HepG2 (cell line): ENCODE measurements around the gene RAB11FIP5. TPM values are rescaled to one million over a fixed set of nuclear protein-coding genes. Genes with fewer than 3 reads are reported as not detected.
A peak's percentile ranks its signal among the peaks of the same experiment; 100 is the strongest.

Source experiments
- ASH2L ChIP-seq: fragments of 300-600, 200-600 bp; sonication (generic); IDR thresholded peaks from 2 replicates; pipeline ENCODE4 v1.7.0; 2017; ENCODE audit warnings: low read depth, mild to moderate bottlenecking, moderate library complexity, mixed read lengths, low read length; ENCODE audit not compliant: insufficient read length
- ATAD3A ChIP-seq: sonication (generic); formaldehyde crosslinking; IDR thresholded peaks from 2 replicates; pipeline ENCODE4 v1.4.0; 2020; ENCODE audit warnings: missing genetic modification reagents
- HDAC1 ChIP-seq: sonication (generic); formaldehyde crosslinking; IDR thresholded peaks from 2 replicates; pipeline ENCODE4 v1.5.1; 2020; ENCODE audit warnings: mild to moderate bottlenecking, missing genetic modification reagents
- IRF1 ChIP-seq: sonication (generic); formaldehyde crosslinking; IDR thresholded peaks from 2 replicates; pipeline ENCODE4 v1.4.0; 2020; ENCODE audit warnings: low read depth, mild to moderate bottlenecking, missing genetic modification reagents
- KMT2B ChIP-seq: IDR thresholded peaks from 2 replicates; pipeline ENCODE4 v1.6.1; 2016; ENCODE audit warnings: missing genetic modification reagents, missing compliant biosample characterization
- NONO ChIP-seq, 2 experiments: fragments of 450-650 bp in 1 of 2; sonication (generic) in 1 of 2; formaldehyde crosslinking in 1 of 2; IDR thresholded peaks in 1 of 2; conservative IDR thresholded peaks in 1 of 2; 2 replicates each; pipeline versions ENCODE4 v1.6.1 to v1.8.0; 2017 to 2022; ENCODE audit warnings: mild to moderate bottlenecking in 1 of 2, missing genetic modification reagents in 1 of 2, moderate library complexity in 1 of 2
- PITX1 ChIP-seq: sonication (generic); formaldehyde crosslinking; IDR thresholded peaks from 2 replicates; pipeline ENCODE4 v1.5.1; 2020; ENCODE audit warnings: mild to moderate bottlenecking, missing genetic modification reagents
- POGK ChIP-seq: sonication (generic); formaldehyde crosslinking; conservative IDR thresholded peaks from 2 replicates; pipeline ENCODE4 v1.8.0; 2022; ENCODE audit warnings: mild to moderate bottlenecking, moderate library complexity, missing genetic modification reagents
- RNF219 ChIP-seq: sonication (generic); formaldehyde crosslinking; IDR thresholded peaks from 2 replicates; pipeline ENCODE4 v1.5.0; 2020; ENCODE audit warnings: mild to moderate bottlenecking, missing genetic modification reagents
- SALL1 ChIP-seq: sonication (generic); formaldehyde crosslinking; IDR thresholded peaks from 2 replicates; pipeline ENCODE4 v1.8.0; 2022; ENCODE audit warnings: mild to moderate bottlenecking, missing genetic modification reagents
- SMYD3 ChIP-seq: sonication (generic); formaldehyde crosslinking; IDR thresholded peaks from 2 replicates; pipeline ENCODE4 v1.8.1; 2023; ENCODE audit warnings: mild to moderate bottlenecking, missing genetic modification reagents
- SP1 ChIP-seq, 2 experiments: fragments of 450-650 bp in 1 of 2; sonication (generic) in 1 of 2; formaldehyde crosslinking in 1 of 2; IDR thresholded peaks; 2 replicates each; pipeline versions ENCODE4 v1.4.0 to v1.6.1; 2016 to 2020; ENCODE audit warnings: missing genetic modification reagents in 1 of 2
- TBP ChIP-seq: sonication (generic); formaldehyde crosslinking; IDR thresholded peaks from 2 replicates; pipeline ENCODE4 v1.5.0; 2020; ENCODE audit warnings: missing genetic modification reagents
- TFE3 ChIP-seq: IDR thresholded peaks from 2 replicates; pipeline ENCODE4 v1.6.1; 2016
- YEATS2 ChIP-seq: sonication (generic); formaldehyde crosslinking; IDR thresholded peaks from 2 replicates; pipeline ENCODE4 v1.4.0; 2020; ENCODE audit warnings: missing genetic modification reagents, borderline replicate concordance
- ZEB1 ChIP-seq: IDR thresholded peaks from 2 replicates; pipeline ENCODE4 v1.6.1; 2012; ENCODE audit warnings: mild to moderate bottlenecking, low read depth, inconsistent platforms; ENCODE audit not compliant: insufficient replicate concordance
- ZNF225 ChIP-seq: sonication (generic); formaldehyde crosslinking; IDR thresholded peaks from 2 replicates; pipeline ENCODE4 v1.4.0; 2020; ENCODE audit warnings: mild to moderate bottlenecking, missing genetic modification reagents
- ZNF329 ChIP-seq: sonication (generic); formaldehyde crosslinking; IDR thresholded peaks from 2 replicates; pipeline ENCODE4 v1.9.0; 2021; ENCODE audit warnings: low read depth, mild to moderate bottlenecking, missing genetic modification reagents
- ZSCAN5A ChIP-seq: sonication (generic); formaldehyde crosslinking; IDR thresholded peaks from 2 replicates; pipeline ENCODE4 v1.8.0; 2022; ENCODE audit warnings: mild to moderate bottlenecking, missing genetic modification reagents, borderline replicate concordance
- ZZZ3 ChIP-seq: sonication (generic); formaldehyde crosslinking; IDR thresholded peaks from 2 replicates; pipeline ENCODE4 v1.4.0; 2020; ENCODE audit warnings: missing genetic modification reagents, mild to moderate bottlenecking, borderline replicate concordance
- polyA plus RNA-seq, 8 experiments: library from polyadenylated mRNA; depleted of rRNA in 3 of 8; stranded (reverse) in 7 of 8; unstranded in 1 of 8; fragments of >200 nt; fragmentation: Illumina TruSeq in 4 of 8; extraction: Trizol in 4 of 8; gene quantifications; 2 replicates each; pipeline versions ENCODE4 v1.2.1 to v1.2.3, GENCODE V29; 2011 to 2016; ENCODE audit warnings: low read depth in 4 of 8, missing spikeins in 1 of 8, mixed read lengths in 1 of 8; ENCODE audit not compliant: insufficient read depth in 1 of 8
- total RNA-seq, 5 experiments: library from RNA; depleted of rRNA; stranded (reverse); fragments of >200 nt; fragmentation: Illumina TruSeq; extraction: Trizol; gene quantifications; 2 replicates each; pipeline ENCODE4 v1.2.3, GENCODE V29; 2016; ENCODE audit warnings: low read depth in 1 of 5

The RAB11FIP5 gene
- total and polyA plus RNA-seq, 2 of the 13 experiments (the other 11 are each of a cell fraction or from before 2014, with no cell fraction given): 9.4 to 22.9 TPM

GRCh38 chr2:73112026-73112912, 479 bp downstream of the RAB11FIP5 start (continued):
- no peak for TF ChIP-seq TFE3 (CRISPR knock-in tag)
- peak; percentile 66; the same call in 1 of the 2 replicates for TF ChIP-seq TBP (CRISPR knock-in tag)
- TF ChIP-seq SALL1 (CRISPR knock-in tag): peak; percentile 89
- no peak for TF ChIP-seq ZEB1
- peak; percentile 9; the same call in 1 of the 2 replicates for TF ChIP-seq HDAC1 (CRISPR knock-in tag)
- no peak for TF ChIP-seq ATAD3A (CRISPR knock-in tag)
- TF ChIP-seq SP1 (IDR thresholded peaks at IDR 0.05): no peak
- TF ChIP-seq SP1 (CRISPR knock-in tag; IDR thresholded peaks at IDR 0.05): no peak
- TF ChIP-seq ZZZ3 (CRISPR knock-in tag): no peak
- peak; percentile 20; the same call in 1 of the 2 replicates for TF ChIP-seq PITX1 (CRISPR knock-in tag)
- no peak for TF ChIP-seq NONO (IDR thresholded peaks at IDR 0.05)
- peak; percentile 67 for TF ChIP-seq NONO (CRISPR knock-in tag; conservative IDR thresholded peaks at IDR 0.05)
- TF ChIP-seq YEATS2 (CRISPR knock-in tag): no peak
- peak; percentile 48; the same call in 1 of the 2 replicates for TF ChIP-seq KMT2B
- TF ChIP-seq ZNF329 (CRISPR knock-in tag): no peak
- TF ChIP-seq ZNF225 (CRISPR knock-in tag): peak; percentile 74; the same call in 1 of the 2 replicates
- 0 out of 2 replicates have a peak, but pooled peaks have one; percentile 53 for TF ChIP-seq SMYD3 (CRISPR knock-in tag)
- TF ChIP-seq POGK (CRISPR knock-in tag): peak; percentile 82; the same call in 1 of the 2 replicates
- no peak for TF ChIP-seq IRF1
- TF ChIP-seq ZSCAN5A (CRISPR knock-in tag): peak; percentile 84; the same call in 1 of the 2 replicates
- no peak for TF ChIP-seq RNF219 (CRISPR knock-in tag)
- peak; percentile 63 for TF ChIP-seq ASH2L
